ES-I3 (cell line): Measurements from ENCODE around the gene ARX.

Experiments
- H3K36me3 ChIP-seq: 2 replicates; pipeline ENCODE4 v1.6.1; 2013; ENCODE audit warnings: mild to moderate bottlenecking, low read length, control low read depth, moderate library complexity; ENCODE audit not compliant: insufficient read depth
- H3K4me1 ChIP-seq: 2 replicates; pipeline ENCODE4 v1.6.1; 2013; ENCODE audit warnings: mild to moderate bottlenecking, control low read depth, low read length; ENCODE audit not compliant: insufficient read depth
- H3K9ac ChIP-seq: 2 replicates; pipeline ENCODE4 v1.6.1; 2013; ENCODE audit warnings: low read depth, mild to moderate bottlenecking, low read length, moderate library complexity
- H3K9me3 ChIP-seq: 2 replicates; pipeline ENCODE4 v1.6.1; 2013; ENCODE audit warnings: mild to moderate bottlenecking, low read length, moderate library complexity; ENCODE audit not compliant: control insufficient read depth, insufficient read depth

ARX gene

GRCh38 chrX:25022499-25023325 lies 6.9 kb upstream of the ARX start:
- no peaks in the 10 kb centered on the region for H3K36me3 ChIP-seq
- H3K4me1 ChIP-seq: peaks cover 4% of the 10 kb centered on the region
- H3K9me3 ChIP-seq: no peaks in the 10 kb centered on the region
- H3K9ac ChIP-seq: peak overlapping the region; percentile 51

GRCh38 chrX:25020905-25021449 lies 5.2 kb upstream of the ARX start:
- H3K9ac ChIP-seq: peak overlapping the region; percentile 41; the same call in 1 of the 2 replicates
- no peaks in the 10 kb centered on the region; the same call in none of the 2 replicates for H3K4me1 ChIP-seq
- H3K9me3 ChIP-seq: no peaks in the 10 kb centered on the region
- no peaks in the 10 kb centered on the region for H3K36me3 ChIP-seq

- no peaks in the 10 kb centered on the region for H3K9me3 ChIP-seq
These were observed 4.7 kb upstream of the ARX start for GRCh38 chrX:25020391-25020904.

GRCh38 chrX:25019707-25020390 lies 4.1 kb upstream of the ARX start:
- H3K4me1 ChIP-seq: no peaks in the 10 kb centered on the region; the same call in none of the 2 replicates
- no peaks in the 10 kb centered on the region for H3K36me3 ChIP-seq
- no peaks in the 10 kb centered on the region for H3K9me3 ChIP-seq
- H3K9ac ChIP-seq: peak overlapping the region; percentile 41; the same call in 1 of the 2 replicates

More at GRCh38 chrX:25020391-25020904, 4.7 kb upstream of the ARX start:
- Histone ChIP-seq H3K36me3 (no peaks in the 10 kb centered on the region), H3K9ac (peak overlapping the region; percentile 41; the same call in 1 of the 2 replicates), H3K4me1 (no peaks in the 10 kb centered on the region; the same call in none of the 2 replicates)

GRCh38 chrX:25018682-25019081 lies 2.9 kb upstream of the ARX start:
- H3K9ac ChIP-seq: no peak overlapping the region
- H3K9me3 ChIP-seq: no peaks in the 10 kb centered on the region
- H3K36me3 ChIP-seq: no peaks in the 10 kb centered on the region
- H3K4me1 ChIP-seq: peaks cover 3% of the 10 kb centered on the region

- Histone ChIP-seq H3K9me3 (no peaks in the 10 kb centered on the region), H3K4me1 (peaks cover 3% of the 10 kb centered on the region), H3K9ac (peak overlapping the region; percentile 14; the same call in 1 of the 2 replicates), H3K36me3 (no peaks in the 10 kb centered on the region)
These were observed 2.0 kb upstream of the ARX start for GRCh38 chrX:25017667-25018247.

GRCh38 chrX:25016938-25017598 lies 1.3 kb upstream of the ARX start:
- Histone ChIP-seq H3K36me3 (no peaks in the 10 kb centered on the region), H3K9ac (peak overlapping the region; percentile 32; the same call in 1 of the 2 replicates), H3K9me3 (no peaks in the 10 kb centered on the region), H3K4me1 (peaks cover 3% of the 10 kb centered on the region; the same call in 1 of the 2 replicates)

GRCh38 chrX:25016361-25016671 lies 551 bp upstream of the ARX start:
- H3K9ac ChIP-seq: peak overlapping the region; percentile 32; the same call in 1 of the 2 replicates
- no peaks in the 10 kb centered on the region for H3K36me3 ChIP-seq
- peaks cover 3% of the 10 kb centered on the region for H3K4me1 ChIP-seq
- H3K9me3 ChIP-seq: no peaks in the 10 kb centered on the region

GRCh38 chrX:25014366-25014838 lies 1.4 kb downstream of the ARX start:
- peaks cover 15% of the 10 kb centered on the region for H3K4me1 ChIP-seq

GRCh38 chrX:25013632-25014365 lies 2.0 kb downstream of the ARX start:
- Histone ChIP-seq H3K36me3 (no peaks in the 10 kb centered on the region), H3K9me3 (no peaks in the 10 kb centered on the region), H3K9ac (no peak overlapping the region; the same call in 1 of the 2 replicates), H3K4me1 (peaks cover 20% of the 10 kb centered on the region)

More at GRCh38 chrX:25014366-25014838, 1.4 kb downstream of the ARX start:
- Histone ChIP-seq H3K9me3 (no peaks in the 10 kb centered on the region), H3K36me3 (no peaks in the 10 kb centered on the region), H3K9ac (no peak overlapping the region)

- H3K4me1 ChIP-seq: peaks cover 20% of the 10 kb centered on the region
- no peak overlapping the region; the same call in 1 of the 2 replicates for H3K9ac ChIP-seq
- H3K36me3 ChIP-seq: no peaks in the 10 kb centered on the region
- H3K9me3 ChIP-seq: no peaks in the 10 kb centered on the region
These were observed 2.8 kb downstream of the ARX start for GRCh38 chrX:25012793-25013631.

- Histone ChIP-seq H3K36me3 (no peaks in the 10 kb centered on the region), H3K4me1 (peaks cover 20% of the 10 kb centered on the region), H3K9ac (no peak overlapping the region), H3K9me3 (no peaks in the 10 kb centered on the region)
These were observed 3.4 kb downstream of the ARX start for GRCh38 chrX:25012433-25012735.
